Mucosa of stomach (tissue), 1 donor: ENCODE measurements around the gene GNPDA2.
"Not testable (repeated sequence)": the region's sequence is repeated elsewhere in the genome, so short reads cannot be mapped to it uniquely, and the experiment has no call there.

Experiments used
- H3K27me3 ChIP-seq: one replicate; pipeline ENCODE4 v1.7.0; 2013; ENCODE audit warnings: mild to moderate bottlenecking, low read length; ENCODE audit not compliant: control insufficient read depth, insufficient read depth
- H3K36me3 ChIP-seq: one replicate; pipeline ENCODE4 v1.7.0; 2013; ENCODE audit warnings: low read length; ENCODE audit not compliant: control insufficient read depth, insufficient read depth
- H3K4me1 ChIP-seq: one replicate; pipeline ENCODE4 v1.7.0; 2013; ENCODE audit warnings: mild to moderate bottlenecking, low read length; ENCODE audit not compliant: control insufficient read depth, insufficient read depth
- H3K4me3 ChIP-seq: one replicate; pipeline ENCODE4 v1.7.0; 2013; ENCODE audit warnings: low read length
- H3K9ac ChIP-seq: one replicate; pipeline ENCODE4 v1.7.0; 2013; ENCODE audit warnings: mild to moderate bottlenecking, low read length, moderate library complexity
- H3K9me3 ChIP-seq: one replicate; pipeline ENCODE4 v1.7.0; 2013; ENCODE audit warnings: mild to moderate bottlenecking, low read length, moderate library complexity; ENCODE audit not compliant: control insufficient read depth
- donor health status: Pancreatic carcinoma.

The GNPDA2 gene

DNA sequence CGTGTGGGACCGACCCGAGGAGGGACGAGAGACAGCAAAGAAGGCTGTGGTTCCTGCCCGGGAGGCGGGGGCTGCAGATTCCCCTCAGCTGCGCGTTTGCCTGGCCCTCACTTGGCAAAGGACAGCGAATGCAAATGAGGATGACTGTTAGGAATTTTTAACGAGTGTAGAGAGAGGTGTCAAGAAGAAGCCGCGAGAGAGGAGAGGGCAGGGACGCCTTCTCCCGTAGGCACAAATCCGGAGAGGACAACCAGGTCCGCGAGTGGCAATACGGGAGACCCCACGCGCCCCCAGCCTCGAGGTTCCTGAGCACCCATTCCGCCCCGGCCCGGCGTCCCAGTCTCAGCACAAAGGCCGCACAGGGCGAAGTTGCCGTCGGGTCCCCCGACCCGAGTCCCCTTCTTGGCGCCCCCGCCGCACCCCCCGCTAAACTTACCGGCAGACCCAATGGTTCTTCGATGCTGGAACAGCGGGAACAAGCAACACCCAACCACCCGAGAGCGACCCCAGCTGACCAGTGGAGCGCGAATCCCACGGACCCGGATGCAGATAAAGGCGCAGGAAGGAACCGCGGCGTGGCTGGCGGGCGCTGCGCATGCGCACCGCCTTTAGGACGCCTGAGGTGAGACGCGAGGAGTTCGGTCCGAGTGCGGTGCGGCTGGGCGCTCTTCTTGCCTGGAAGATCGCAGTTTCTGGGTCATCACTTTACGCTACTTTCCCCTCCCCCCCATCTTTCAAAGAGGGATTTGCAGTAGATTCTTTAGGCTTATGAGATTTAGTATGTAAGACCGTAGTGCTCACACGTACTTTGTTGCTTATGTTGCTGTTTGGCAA lies at the start of gene GNPDA2:
Gene GNPDA2, minus strand, starts transcription at position 519 of the 834 bp plus-strand sequence. CDS start 4,349 bp downstream, outside the sequence.
- peak within 1 kb of the TSS; percentile 76 for H3K9ac ChIP-seq
- peaks cover 8% of the 10 kb centered on the region for H3K27me3 ChIP-seq

DNA sequence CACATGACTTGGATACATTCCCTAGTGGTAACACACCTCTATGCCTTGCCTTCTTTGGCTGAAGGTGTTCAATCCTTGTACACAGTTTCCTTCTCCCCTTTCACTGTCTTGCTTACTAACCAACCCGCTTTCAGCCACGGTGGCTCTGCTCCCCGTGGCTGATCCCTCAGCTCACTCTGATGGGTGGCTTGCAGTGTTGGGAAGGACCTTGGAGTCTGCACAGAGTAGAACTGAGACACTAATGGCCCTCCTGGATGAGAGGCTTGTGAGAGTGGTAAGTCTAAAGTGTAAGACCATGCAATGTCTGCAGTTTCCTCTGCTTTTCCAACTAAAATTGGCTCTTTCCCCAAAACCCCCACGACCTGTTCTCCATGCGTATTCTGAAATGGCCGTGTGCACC lies 46.0 kb upstream of the GNPDA2 start:
- H3K4me1 ChIP-seq: no peaks in the 10 kb centered on the region
- no peaks in the 10 kb centered on the region for H3K27me3 ChIP-seq
- no peak overlapping the region for H3K9ac ChIP-seq
- no peaks in the 10 kb centered on the region for H3K9me3 ChIP-seq
- no peaks in the 10 kb centered on the region for H3K36me3 ChIP-seq
- H3K4me3 ChIP-seq: no peak overlapping the region

More for the DNA sequence above, at the start of gene GNPDA2:
- H3K9me3 ChIP-seq: no peaks in the 10 kb centered on the region
- peak within 1 kb of the TSS; percentile 29 for H3K4me3 ChIP-seq
- no peaks in the 10 kb centered on the region for H3K4me1 ChIP-seq
- H3K36me3 ChIP-seq: no peaks in the 10 kb centered on the region

DNA sequence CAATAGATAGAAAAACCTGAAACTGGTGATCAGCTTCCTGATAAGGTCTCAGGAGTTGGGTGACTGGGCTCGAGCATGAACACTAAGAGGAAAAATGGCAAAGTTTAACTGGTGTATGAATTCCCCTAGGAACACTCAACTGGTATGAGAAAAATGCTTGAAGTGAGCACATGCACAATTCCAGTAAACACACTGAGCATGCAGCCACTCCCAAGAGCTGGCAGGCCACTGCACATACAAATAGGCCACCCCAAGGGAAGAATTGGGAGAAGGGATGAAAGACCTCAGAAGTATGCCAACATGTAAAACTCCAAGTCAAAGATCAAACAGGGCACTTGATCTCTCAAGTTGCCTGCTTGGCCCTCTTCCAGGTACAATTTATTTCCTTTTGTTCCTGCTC lies 45.4 kb upstream of the GNPDA2 start:
- Histone ChIP-seq H3K9me3 (no peaks in the 10 kb centered on the region), H3K36me3 (no peaks in the 10 kb centered on the region), H3K27me3 (no peaks in the 10 kb centered on the region), H3K4me3 (no peak overlapping the region), H3K4me1 (no peaks in the 10 kb centered on the region), H3K9ac (no peak overlapping the region)

DNA sequence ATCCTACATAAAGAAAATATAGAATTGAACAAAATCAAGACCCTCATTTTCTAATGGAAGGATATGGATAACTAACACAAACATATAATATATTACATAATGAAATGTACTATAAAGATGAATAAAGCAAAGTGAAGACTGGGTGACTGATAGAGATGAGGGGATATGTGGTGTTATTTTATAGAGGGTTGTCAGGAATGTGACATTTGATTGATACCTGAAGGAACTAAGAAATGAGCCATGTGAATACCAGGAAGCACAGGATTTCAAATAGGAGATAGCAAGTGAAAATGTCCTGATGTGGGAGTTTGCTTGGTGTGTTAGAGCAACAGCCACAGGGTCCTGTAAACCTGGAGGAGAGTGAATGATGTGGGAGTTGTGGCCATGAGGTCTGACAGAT lies 40.1 kb upstream of the GNPDA2 start:
- Histone ChIP-seq H3K4me1 (no peaks in the 10 kb centered on the region), H3K9me3 (no peaks in the 10 kb centered on the region), H3K36me3 (no peaks in the 10 kb centered on the region), H3K4me3 (no peak overlapping the region), H3K27me3 (no peaks in the 10 kb centered on the region), H3K9ac (no peak overlapping the region)

DNA sequence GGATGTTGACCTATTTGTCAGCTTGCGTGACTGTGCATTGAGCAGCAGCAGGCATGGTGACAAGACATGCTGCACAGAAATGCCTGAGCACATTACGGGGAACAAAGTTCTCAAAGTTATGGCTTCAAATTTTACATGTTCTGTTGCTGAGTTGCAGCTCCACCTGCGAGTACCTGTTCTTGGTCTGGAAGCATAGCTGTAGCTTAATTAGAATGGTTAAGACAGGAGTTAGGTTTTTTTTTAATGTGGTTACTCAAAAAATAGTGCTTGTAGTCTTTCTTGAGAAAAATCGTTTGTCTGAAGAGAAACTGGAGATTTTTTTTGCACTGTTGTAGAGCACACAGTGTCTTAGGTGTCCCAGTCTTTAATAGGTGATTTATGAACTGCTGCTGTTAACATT lies 38.8 kb upstream of the GNPDA2 start:
- Histone ChIP-seq H3K9ac (no peak overlapping the region), H3K36me3 (no peaks in the 10 kb centered on the region), H3K4me3 (no peak overlapping the region), H3K4me1 (no peaks in the 10 kb centered on the region), H3K9me3 (no peaks in the 10 kb centered on the region), H3K27me3 (peaks cover 4% of the 10 kb centered on the region)

DNA sequence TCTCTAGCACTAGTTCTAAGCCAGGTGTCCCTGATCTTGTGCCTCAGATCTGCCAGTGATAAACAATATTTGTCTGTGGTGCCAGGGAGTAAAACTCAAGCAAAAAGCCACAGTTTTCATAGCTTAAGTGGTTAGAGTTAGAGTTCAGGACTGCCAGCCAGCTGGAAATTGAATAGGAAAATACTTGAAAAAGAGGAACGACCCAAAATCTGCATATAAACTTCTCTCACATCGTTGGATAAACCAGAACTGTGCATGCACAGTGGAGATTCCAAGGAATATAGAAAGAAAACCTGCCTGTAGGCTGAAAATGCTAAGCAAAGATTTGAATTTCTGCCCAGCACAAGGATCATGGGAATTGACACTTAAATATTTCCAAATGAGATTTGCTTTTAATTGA lies 35.0 kb upstream of the GNPDA2 start:
- Histone ChIP-seq H3K4me3 (no peak overlapping the region), H3K36me3 (no peaks in the 10 kb centered on the region), H3K4me1 (no peaks in the 10 kb centered on the region), H3K9me3 (no peaks in the 10 kb centered on the region), H3K27me3 (peaks cover 4% of the 10 kb centered on the region), H3K9ac (no peak overlapping the region)

DNA sequence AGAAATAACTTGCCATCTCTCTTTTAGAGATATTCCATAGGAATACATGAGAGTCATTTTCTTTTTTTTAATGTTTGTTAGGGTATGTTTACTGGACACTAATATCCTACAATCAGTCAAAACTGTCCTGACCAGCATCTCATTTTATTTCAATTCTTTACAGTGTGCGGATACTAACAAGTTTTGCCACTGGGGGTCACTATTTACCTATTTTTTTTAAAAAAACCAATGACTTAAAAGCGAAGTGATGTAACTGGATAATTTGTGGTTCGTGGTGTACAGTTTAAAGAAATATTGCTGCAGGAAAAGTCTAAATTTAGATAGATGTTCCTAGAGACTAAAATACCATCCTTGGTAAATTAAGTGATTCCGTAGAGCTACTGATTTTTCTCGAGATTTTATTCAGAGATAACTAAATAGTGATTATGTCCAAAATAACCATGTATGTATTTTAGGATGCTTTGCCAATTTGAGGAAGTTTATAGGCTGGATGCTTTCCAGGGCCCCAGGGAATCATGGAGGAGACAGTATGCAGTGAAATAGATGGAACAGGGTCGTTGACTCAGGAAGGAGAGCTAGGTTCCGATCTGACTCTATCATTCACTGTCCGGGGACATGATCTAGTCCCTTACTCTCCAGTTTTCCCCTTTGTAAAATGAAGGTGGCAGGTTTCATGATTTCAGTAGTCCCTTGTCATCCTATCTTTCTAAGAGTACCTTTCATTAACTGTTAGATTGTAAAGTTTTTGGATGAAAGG lies 34.0 kb upstream of the GNPDA2 start:
- Histone ChIP-seq H3K27me3 (peaks cover 4% of the 10 kb centered on the region), H3K36me3 (no peaks in the 10 kb centered on the region), H3K9ac (no peak overlapping the region), H3K4me3 (no peak overlapping the region), H3K4me1 (no peaks in the 10 kb centered on the region), H3K9me3 (no peaks in the 10 kb centered on the region)

DNA sequence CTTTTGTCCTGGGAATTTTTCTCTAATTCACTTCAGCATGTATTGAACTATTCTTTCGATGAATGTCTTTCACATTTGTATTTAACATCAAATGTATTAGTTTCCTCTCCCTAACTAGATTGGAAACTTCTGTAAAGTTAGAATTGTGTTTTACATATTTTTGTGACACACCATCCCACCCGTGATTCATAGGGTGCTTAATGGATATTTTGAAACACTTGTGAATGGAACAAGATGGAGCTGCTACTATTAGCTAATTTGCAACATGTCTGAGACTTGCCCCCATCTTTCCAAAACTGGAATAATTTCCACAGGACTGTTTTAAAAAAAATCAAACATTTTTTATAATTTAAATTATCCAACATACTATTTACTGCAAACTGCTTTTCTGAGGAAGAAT lies 30.2 kb upstream of the GNPDA2 start:
- Histone ChIP-seq H3K36me3 (no peaks in the 10 kb centered on the region), H3K9ac (no peak overlapping the region), H3K27me3 (peaks cover 4% of the 10 kb centered on the region), H3K4me1 (no peaks in the 10 kb centered on the region), H3K4me3 (no peak overlapping the region), H3K9me3 (no peaks in the 10 kb centered on the region)

DNA sequence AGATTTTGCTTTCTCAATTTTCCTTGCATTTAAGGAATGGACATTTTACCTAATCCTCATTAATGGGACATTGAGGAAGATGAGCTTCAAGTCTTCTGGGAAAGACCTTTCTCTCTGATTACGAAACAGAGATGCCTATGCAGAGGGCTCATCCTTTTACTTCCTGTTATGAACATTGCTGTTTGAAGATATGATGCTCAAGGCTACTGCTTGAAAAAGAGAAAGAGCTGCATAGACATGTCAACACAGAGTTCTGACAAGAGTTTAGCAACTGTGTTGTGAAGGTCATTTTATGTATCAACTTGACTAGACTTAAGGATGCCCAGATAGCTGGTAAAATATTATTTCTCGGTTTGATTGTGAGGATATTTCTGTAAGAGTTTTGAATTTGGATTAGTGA lies 13.8 kb upstream of the GNPDA2 start:
- Histone ChIP-seq H3K9me3 (no peaks in the 10 kb centered on the region), H3K9ac (no peak overlapping the region), H3K36me3 (no peaks in the 10 kb centered on the region), H3K27me3 (no peaks in the 10 kb centered on the region), H3K4me3 (no peak overlapping the region), H3K4me1 (no peaks in the 10 kb centered on the region)

DNA sequence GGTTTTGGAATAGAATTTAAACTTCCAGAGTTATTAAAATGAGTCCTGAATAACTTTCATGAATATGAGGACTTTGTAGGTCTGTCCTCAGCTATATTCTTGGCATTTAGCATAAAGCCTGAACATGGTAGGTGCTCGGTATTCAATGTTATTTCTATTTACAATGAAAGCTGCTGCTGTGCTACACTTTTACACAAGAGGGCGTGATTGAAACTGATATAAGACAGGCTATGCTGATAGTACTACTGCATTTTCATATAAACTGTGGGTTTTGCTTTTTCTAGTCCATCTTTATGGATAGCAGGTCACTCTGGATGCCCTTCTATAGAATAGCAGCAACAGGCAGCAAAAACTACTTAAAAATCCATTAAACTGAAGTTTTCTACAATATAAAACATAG lies 12.3 kb upstream of the GNPDA2 start:
- no peaks in the 10 kb centered on the region for H3K4me1 ChIP-seq
- H3K9me3 ChIP-seq: no peaks in the 10 kb centered on the region
- no peaks in the 10 kb centered on the region for H3K27me3 ChIP-seq
- no peak overlapping the region for H3K9ac ChIP-seq
- no peak overlapping the region for H3K4me3 ChIP-seq
- H3K36me3 ChIP-seq: no peaks in the 10 kb centered on the region

DNA sequence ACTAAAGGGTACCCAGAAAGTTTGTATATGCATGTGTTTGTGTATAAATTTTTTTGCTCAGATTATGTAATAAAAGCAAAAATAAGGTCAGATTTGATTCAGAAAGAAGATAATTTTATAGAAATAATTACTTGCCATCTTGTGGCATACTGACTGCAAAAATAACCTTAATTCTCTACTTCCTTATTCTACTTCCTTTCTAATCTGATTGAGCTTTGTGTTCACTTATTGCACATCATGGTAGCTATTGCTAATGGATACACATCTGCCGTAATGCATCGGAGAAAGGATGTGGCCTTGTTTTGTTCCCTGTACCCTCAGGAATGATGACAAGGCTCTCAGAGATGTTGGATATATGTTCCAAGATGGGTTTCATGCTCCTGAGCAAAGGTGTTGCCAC lies 10.5 kb upstream of the GNPDA2 start:
- Histone ChIP-seq H3K4me3 (no peak overlapping the region), H3K27me3 (no peaks in the 10 kb centered on the region), H3K9ac (no peak overlapping the region), H3K4me1 (no peaks in the 10 kb centered on the region), H3K9me3 (no peaks in the 10 kb centered on the region), H3K36me3 (no peaks in the 10 kb centered on the region)

DNA sequence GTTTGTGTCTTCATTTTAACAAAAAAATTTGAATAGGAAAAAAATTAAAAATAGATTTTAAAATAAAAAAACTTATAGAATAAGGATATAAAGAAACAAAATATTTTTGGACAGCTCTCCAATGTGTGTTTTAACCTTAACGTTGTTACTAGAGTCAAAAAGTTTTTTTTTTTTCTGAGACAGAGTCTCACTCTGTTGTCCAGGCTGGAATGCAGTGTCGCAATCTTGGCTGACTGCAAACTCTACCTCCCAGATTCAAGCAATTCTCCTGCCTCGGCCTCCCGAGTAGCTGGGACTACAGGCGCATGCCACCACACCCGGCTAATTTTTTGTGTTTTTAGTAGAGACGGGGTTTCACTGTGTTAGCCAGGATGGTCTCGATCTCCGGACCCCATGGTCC lies 2.3 kb upstream of the GNPDA2 start:
- H3K36me3 ChIP-seq, H3K9ac ChIP-seq, H3K4me1 ChIP-seq, H3K9me3 ChIP-seq, H3K4me3 ChIP-seq, H3K27me3 ChIP-seq: not testable (repeated sequence)
